Erythroblast (primary cell): ENCODE results near the gene SCN1A.

ENCODE experiments used
- GATA1 ChIP-seq: IDR thresholded peaks from 2 replicates; pipeline ENCODE4 v1.6.1; 2011; ENCODE audit warnings: low read depth, mild to moderate bottlenecking, control low read depth, low read length, moderate library complexity
- POLR2A ChIP-seq: IDR thresholded peaks from 2 replicates; pipeline ENCODE4 v1.6.1; 2011; ENCODE audit warnings: mild to moderate bottlenecking, low read length

- no peak for TF ChIP-seq POLR2A
- TF ChIP-seq GATA1 = no peak
Observed at GRCh38 chr2:166088634-166089033, 39.2 kb downstream of the SCN1A start.
